T1000 (cell line): Measurements from ENCODE around the gene TPX2.

Source experiments
- DNase-seq: peaks from one replicate; lab custom pipeline; 2025; ENCODE audit warnings: mixed read lengths; lab: John Stamatoyannopoulos, UW

The TPX2 gene

DNA sequence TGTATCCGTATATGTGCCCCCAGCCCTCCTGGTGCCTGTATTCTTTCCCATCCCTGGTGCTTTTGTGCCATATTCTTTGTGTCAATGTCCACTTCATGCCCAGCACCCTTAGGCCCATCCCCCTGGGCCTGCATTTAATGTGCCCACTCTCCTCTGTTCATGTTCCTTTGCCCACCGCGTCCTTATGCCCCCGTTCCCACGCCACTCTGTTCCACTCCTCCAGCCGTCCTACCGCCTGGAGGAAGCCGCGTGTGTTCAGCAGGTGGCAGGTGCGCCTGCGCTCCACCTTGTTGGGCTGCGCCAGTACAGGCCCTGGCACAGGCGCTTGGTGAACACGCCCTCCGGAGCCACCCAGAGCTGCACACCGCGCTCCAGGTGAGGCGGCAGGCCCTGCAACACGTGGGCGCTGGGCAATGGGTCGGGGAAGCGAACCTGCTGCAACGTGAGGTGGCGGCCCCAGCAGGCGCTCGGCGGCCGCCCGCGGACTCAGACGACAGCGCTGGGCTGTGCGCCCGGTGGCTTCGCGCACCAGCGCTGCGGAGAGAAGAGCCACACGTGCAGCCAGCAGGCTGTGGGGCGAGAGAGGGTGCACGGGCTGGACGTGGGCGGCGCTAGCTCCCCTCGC lies 110.3 kb downstream of the TPX2 start:
- DNase-seq, result no peak
